H1 (cell line): ENCODE measurements around the gene PARP15. TPM values are rescaled to one million over a fixed set of nuclear protein-coding genes. Genes with fewer than 3 reads are reported as not detected.

Experiments used
- CTCF ChIA-PET: fragments of 300-600 bp; sonication (Branson Sonifier 250); formaldehyde crosslinking; loops from one replicate; lab custom pipeline; 2021; ENCODE audit not compliant: partially characterized antibody; lab: Charles Lee
- POLR2A ChIA-PET: fragments of 300-600 bp; sonication (Branson Sonifier 250); formaldehyde crosslinking; loops from one replicate; lab custom pipeline; 2021; ENCODE audit warnings: inconsistent platforms; ENCODE audit not compliant: partially characterized antibody; lab: Charles Lee
- DNase-seq, 2 experiments: peaks; one replicate each; pipeline versions ENCODE4 v3.0.0 to v3.0.0-alpha.2; 2010 to 2022; ENCODE audit warnings: low spot score in 2 of 2, low read depth in 1 of 2, mixed read lengths in 1 of 2
- FAIRE-seq: peaks from 2 replicates; lab custom pipeline; 2011; peaks lifted over from hg19 to GRCh38; lab: Jason Lieb, UNC
- H2AFZ ChIP-seq: 2 replicates; pipeline ENCODE4 v1.8.1; 2012; ENCODE audit warnings: low read length, inconsistent platforms
- H2AK5ac ChIP-seq: 2 replicates; pipeline ENCODE4 v1.6.1; 2013; ENCODE audit warnings: low read depth, low read length
- H2BK120ac ChIP-seq: replicated peaks from 2 replicates; pipeline ENCODE3; 2013; ENCODE audit warnings: low read depth, low read length, inconsistent platforms
- H2BK12ac ChIP-seq: 2 replicates; pipeline ENCODE4 v1.6.1; 2013; ENCODE audit warnings: low read depth, low read length
- H2BK15ac ChIP-seq: 2 replicates; pipeline ENCODE4 v1.6.1; 2013; ENCODE audit warnings: low read length
- H2BK20ac ChIP-seq: 2 replicates; pipeline ENCODE4 v1.6.1; 2013; ENCODE audit warnings: low read length
- H2BK5ac ChIP-seq: 2 replicates; pipeline ENCODE4 v1.6.1; 2013; ENCODE audit warnings: low read depth, low read length
- H3K14ac ChIP-seq: 2 replicates; pipeline ENCODE4 v1.6.1; 2013; ENCODE audit warnings: inconsistent platforms; ENCODE audit not compliant: insufficient read length
- H3K18ac ChIP-seq: 2 replicates; pipeline ENCODE4 v1.6.1; 2013; ENCODE audit warnings: low read length; ENCODE audit errors: extremely low read depth
- H3K23ac ChIP-seq: 2 replicates; pipeline ENCODE4 v1.6.1; 2013; ENCODE audit warnings: inconsistent platforms; ENCODE audit not compliant: insufficient read length
- H3K23me2 ChIP-seq: 2 replicates; pipeline ENCODE4 v1.6.1; 2013; ENCODE audit warnings: low read depth, low read length
- H3K27ac ChIP-seq: 2 replicates; pipeline ENCODE4 v1.6.1; 2011; ENCODE audit warnings: low read depth, low read length, inconsistent platforms
- H3K27me3 ChIP-seq, 4 experiments: replicated peaks in 1 of 4; 1 replicate in 1 of 4; 2 replicates in 3 of 4; pipeline versions ENCODE4 v1.6.1 to v1.8.1; 2011 to 2013; ENCODE audit warnings: low read length in 3 of 4, mild to moderate bottlenecking in 3 of 4, inconsistent platforms in 2 of 4, mixed read lengths in 2 of 4, moderate library complexity in 1 of 4; ENCODE audit not compliant: control insufficient read depth in 3 of 4, insufficient read depth in 3 of 4; ENCODE audit errors: extremely low read depth in 1 of 4
- H3K36me3 ChIP-seq, 4 experiments: 2 replicates each; pipeline versions ENCODE4 v1.6.1 to v1.8.1; 2011 to 2013; ENCODE audit warnings: mild to moderate bottlenecking in 4 of 4, low read length in 3 of 4, moderate library complexity in 2 of 4, control low read depth in 1 of 4, inconsistent platforms in 1 of 4; ENCODE audit not compliant: insufficient read depth in 4 of 4, control insufficient read depth in 2 of 4
- H3K4ac ChIP-seq: replicated peaks from 2 replicates; pipeline ENCODE3; 2013; ENCODE audit warnings: low read length, low read depth, mixed read lengths, inconsistent platforms; ENCODE audit not compliant: insufficient read length
- H3K4me1 ChIP-seq, 4 experiments: replicated peaks in 1 of 4; 1 replicate in 1 of 4; 2 replicates in 3 of 4; pipeline versions ENCODE4 v1.6.1 to v1.8.1; 2011 to 2013; ENCODE audit warnings: low read length in 3 of 4, inconsistent platforms in 2 of 4, mixed read lengths in 1 of 4; ENCODE audit not compliant: insufficient read depth in 4 of 4, control insufficient read depth in 3 of 4
- H3K4me2 ChIP-seq, 2 experiments: 2 replicates each; pipeline versions ENCODE4 v1.6.1 to v1.8.1; 2011 to 2013; ENCODE audit warnings: low read depth in 2 of 2, low read length in 2 of 2, control low read depth in 1 of 2, inconsistent platforms in 1 of 2, mild to moderate bottlenecking in 1 of 2; ENCODE audit not compliant: insufficient read depth in 1 of 2
- H3K4me3 ChIP-seq, 4 experiments: fragments of 200-600, 300-600 bp in 1 of 4; sonication (generic), shearing (Covaris generic), sonication (Bioruptor Twin) in 1 of 4; 2 replicates each; pipeline versions ENCODE4 v1.5.1 to v1.8.1; 2011 to 2016; ENCODE audit warnings: low read length in 4 of 4, low read depth in 3 of 4, control low read depth in 2 of 4, inconsistent platforms in 2 of 4, mild to moderate bottlenecking in 2 of 4, mixed read lengths in 1 of 4, moderate library complexity in 1 of 4; ENCODE audit not compliant: insufficient read depth in 2 of 4; ENCODE audit errors: extremely low read depth in 1 of 4
- H3K56ac ChIP-seq: replicated peaks from 2 replicates; pipeline ENCODE3; 2013; ENCODE audit warnings: low read depth, mild to moderate bottlenecking, mixed read lengths, low read length, inconsistent platforms; ENCODE audit not compliant: insufficient read length
- H3K79me1 ChIP-seq: 2 replicates; pipeline ENCODE4 v1.6.1; 2013; ENCODE audit warnings: low read depth, low read length, control low read depth
- H3K79me2 ChIP-seq, 2 experiments: 2 replicates each; pipeline versions ENCODE4 v1.6.1 to v1.8.1; 2012 to 2013; ENCODE audit warnings: low read length in 2 of 2, mild to moderate bottlenecking in 2 of 2, inconsistent platforms in 1 of 2; ENCODE audit not compliant: insufficient read depth in 2 of 2, control insufficient read depth in 1 of 2
- H3K9ac ChIP-seq, 4 experiments: replicated peaks in 1 of 4; 1 replicate in 1 of 4; 2 replicates in 3 of 4; pipeline versions ENCODE4 v1.6.1 to v1.8.1; 2011 to 2013; ENCODE audit warnings: low read depth in 3 of 4, low read length in 3 of 4, control low read depth in 2 of 4, mild to moderate bottlenecking in 2 of 4, moderate library complexity in 2 of 4, inconsistent platforms in 1 of 4; ENCODE audit errors: extremely low read depth in 1 of 4
- H3K9me3 ChIP-seq, 2 experiments: 2 replicates each; pipeline versions ENCODE4 v1.6.1 to v1.8.1; 2012 to 2013; ENCODE audit warnings: mild to moderate bottlenecking in 2 of 2, moderate library complexity in 2 of 2, control low read depth in 1 of 2, inconsistent platforms in 1 of 2, low read depth in 1 of 2, low read length in 1 of 2, mixed read lengths in 1 of 2; ENCODE audit not compliant: insufficient read depth in 2 of 2
- H4K20me1 ChIP-seq, 2 experiments: replicated peaks in 1 of 2; 2 replicates each; pipeline versions ENCODE3 to v1.8.1; 2011 to 2013; ENCODE audit warnings: inconsistent platforms in 2 of 2, low read length in 2 of 2, mild to moderate bottlenecking in 1 of 2; ENCODE audit not compliant: insufficient read depth in 2 of 2, control insufficient read depth in 1 of 2
- H4K5ac ChIP-seq: 2 replicates; pipeline ENCODE4 v1.6.1; 2013; ENCODE audit warnings: low read length, low read depth, mixed read lengths, inconsistent platforms; ENCODE audit not compliant: insufficient read length
- H4K8ac ChIP-seq: 2 replicates; pipeline ENCODE4 v1.8.0; 2013; ENCODE audit warnings: mild to moderate bottlenecking, moderate library complexity, low read length, inconsistent platforms; ENCODE audit not compliant: insufficient read depth; ENCODE audit errors: extremely low read depth
- H4K91ac ChIP-seq: replicated peaks from 2 replicates; pipeline ENCODE3; 2013; ENCODE audit warnings: low read length, mixed read lengths, inconsistent platforms; ENCODE audit not compliant: insufficient read length
- CBX5 ChIP-seq: fragments of 300-800, 300-1000 bp; sonication (generic); IDR thresholded peaks from 2 replicates; pipeline ENCODE4 v1.7.1; 2016; ENCODE audit warnings: antibody characterized with exemption, low read length, low read depth
- CTBP2 ChIP-seq: IDR thresholded peaks from 2 replicates; pipeline ENCODE4 v1.7.0; 2011; ENCODE audit warnings: borderline replicate concordance, mild to moderate bottlenecking, moderate library complexity, mixed read lengths, low read length; ENCODE audit not compliant: insufficient read depth, insufficient read length
- CTCF ChIP-seq, 3 experiments: IDR thresholded peaks; 1 replicate in 2 of 3; 2 replicates in 1 of 3; pipeline versions ENCODE4 v1.5.1 to v1.6.1; 2011; ENCODE audit warnings: low read length in 3 of 3, mild to moderate bottlenecking in 3 of 3, inconsistent platforms in 2 of 3, low read depth in 1 of 3, moderate library complexity in 1 of 3; ENCODE audit not compliant: insufficient read depth in 1 of 3; ENCODE audit errors: control extremely low read depth in 1 of 3
- HDAC2 ChIP-seq, 2 experiments: fragments of 300-600 bp in 1 of 2; sonication (generic) in 1 of 2; IDR thresholded peaks; 2 replicates each; pipeline ENCODE4 v1.6.1; 2011 to 2012; ENCODE audit warnings: low read depth in 2 of 2, low read length in 2 of 2, mild to moderate bottlenecking in 2 of 2, moderate library complexity in 2 of 2, borderline replicate concordance in 1 of 2, inconsistent platforms in 1 of 2
- TAF1 ChIP-seq: IDR thresholded peaks from 2 replicates; pipeline ENCODE4 v1.6.1; 2011; ENCODE audit warnings: mild to moderate bottlenecking, low read depth, low read length
- TAF7 ChIP-seq: optimal IDR thresholded peaks from 2 replicates; pipeline ENCODE3; 2011; ENCODE audit warnings: low read depth, mild to moderate bottlenecking, inconsistent platforms, low read length, moderate library complexity, borderline replicate concordance
- WGBS, 2 experiments: shearing (Covaris generic) in 1 of 2; methylation state at CpG; one replicate each; pipeline versions ENCODE4 v1.1.6 to v1.1.7; 2013 to 2015; ENCODE audit warnings: low lambda C conversion rate in 2 of 2, mixed read lengths in 2 of 2, inconsistent platforms in 1 of 2, low coverage in 1 of 2, missing lambda C conversion rate in 1 of 2; ENCODE audit not compliant: insufficient replicate concordance in 2 of 2, insufficient coverage in 1 of 2, insufficient read length in 1 of 2; ENCODE audit errors: extremely low coverage in 1 of 2, missing lambda C conversion rate in 1 of 2; 5-methylcytosine and 5-hydroxymethylcytosine counted together
- polyA plus RNA-seq, 7 experiments: library from polyadenylated mRNA; depleted of rRNA in 3 of 7; stranded (reverse) in 5 of 7; unstranded in 2 of 7; fragments of >200 nt in 5 of 7; fragments of 200-250 nt in 2 of 7; gene quantifications; 1 replicate in 5 of 7; 2 replicates in 1 of 7; 4 replicates in 1 of 7; pipeline versions ENCODE4 v1.2.1 to v1.2.3, GENCODE V29; 2011 to 2013; ENCODE audit warnings: missing spikeins in 2 of 7, mixed read lengths in 2 of 7
- total RNA-seq: library from RNA; stranded (reverse); fragmentation: NEBNext Ultra II Directional; extraction: Animal tissue kit (Norgen Biotek cat#: 25700); gene quantifications from 2 replicates; pipeline ENCODE4 v1.2.1, GENCODE V29; 2021

Gene PARP15
- total and polyA plus RNA-seq, 2 of the 8 experiments (the other 6 are each of a cell fraction or from before 2014, with no cell fraction given): 0.37 to 0.45 TPM

- Histone ChIP-seq H2AFZ (peak within 1 kb of the TSS; percentile 100), H3K27me3 (no peaks in the 10 kb centered on the region; a peak in 2 of 7 replicates), H3K4ac (peak within 1 kb of the TSS; percentile 36), H3K4me1 (peaks cover 6 to 12% (median 9%) of the 10 kb centered on the region in 4 experiments; a peak in 6 of 7 replicates), H3K14ac (no peak within 1 kb of the TSS), H2BK20ac (peak within 1 kb of the TSS; percentile 24; the same call in 1 of the 2 replicates), H3K56ac (no peak within 1 kb of the TSS), H4K20me1 (no peaks in the 10 kb centered on the region), H3K36me3 (no peaks in the 10 kb centered on the region; a peak in 1 of 8 replicates), H4K5ac (peak within 1 kb of the TSS; percentile 7), H2BK5ac (peak within 1 kb of the TSS; percentile 12; the same call in 1 of the 2 replicates), H3K79me1 (no peaks in the 10 kb centered on the region), H4K8ac (peak within 1 kb of the TSS; percentile 88), H3K23me2 (peaks cover 8% of the 10 kb centered on the region; the same call in 1 of the 2 replicates), H3K18ac (peak within 1 kb of the TSS; percentile 66; the same call in 1 of the 2 replicates), H3K23ac (no peak within 1 kb of the TSS), H2AK5ac (no peak within 1 kb of the TSS), H2BK15ac (no peak within 1 kb of the TSS), H3K4me2 (peak within 1 kb of the TSS; percentile 46 to 69), H3K27ac (no peak within 1 kb of the TSS), H2BK120ac (no peak within 1 kb of the TSS), H2BK12ac (peak within 1 kb of the TSS; percentile 75; the same call in 1 of the 2 replicates), H4K91ac (peak within 1 kb of the TSS; percentile 20), H3K9me3 (no peaks in the 10 kb centered on the region), H3K79me2 (0 out of 4 replicates have a peak, but pooled peaks cover 0 to 3% of the 10 kb centered on the region in 2 experiments), H3K4me3 (peak within 1 kb of the TSS; percentile 39 to 87 (median 68)), H3K9ac (peak within 1 kb of the TSS in 3 of 4 experiments; percentile 14 to 70 (median 58); a peak in 5 of 7 replicates)
- 4% methylated on average over 37 of the region's 63 CpGs; no CpG with 5 or more reads in 1 of the 2 experiments for WGBS, 2 experiments
- ChIA-PET CTCF (interaction anchor here (0.6 to 5.5 kb wide), 16 partner anchors 16 to 555 kb away, joined by 3 to 62 read pairs (median 4); partner anchors contain the start of gene PARP15), POLR2A (interaction anchor here (1.0 kb wide), 1 partner anchor 86 kb away, joined by 3 read pairs; no protein-coding TSS in a partner anchor)
- FAIRE-seq: no peak
- DNase-seq: peak in 1 of 2 experiments; percentile 75
- peak in 1 of 2 experiments; percentile 26; a peak in 1 of 4 replicates for TF ChIP-seq HDAC2 (IDR thresholded peaks at IDR 0.05; ENCODE audit: borderline replicate concordance in 1 of 2, low read depth in 2 of 2, low read length in 2 of 2)
- TF ChIP-seq CTBP2: peak; percentile 49
- TF ChIP-seq TAF1: peak; percentile 83
- no peak for TF ChIP-seq CBX5
- no peak for TF ChIP-seq CTCF (IDR thresholded peaks at IDR 0.05; ENCODE audit: control extremely low read depth in 1 of 3, insufficient read depth in 1 of 3, low read depth in 1 of 3, low read length in 3 of 3)
- no peak for TF ChIP-seq TAF7
Observed at GRCh38 chr3:122680475-122681283, 103.2 kb downstream of the PARP15 start, which contains the start of gene PARP14. Gene PARP14 (plus strand): TSS chr3:122680839. CDS start chr3:122680884, 45 bp downstream.
